Kidney tubule cell (primary cell): Measurements from ENCODE around the gene LRRC28.
"Not testable (repeated sequence)": the region's sequence is repeated elsewhere in the genome, so short reads cannot be mapped to it uniquely, and the experiment has no call there.

ENCODE experiments used
- DNase-seq: peaks from one replicate; pipeline ENCODE4 v3.0.0-alpha.2; 2018; ENCODE audit warnings: low spot score

Gene LRRC28

DNA sequence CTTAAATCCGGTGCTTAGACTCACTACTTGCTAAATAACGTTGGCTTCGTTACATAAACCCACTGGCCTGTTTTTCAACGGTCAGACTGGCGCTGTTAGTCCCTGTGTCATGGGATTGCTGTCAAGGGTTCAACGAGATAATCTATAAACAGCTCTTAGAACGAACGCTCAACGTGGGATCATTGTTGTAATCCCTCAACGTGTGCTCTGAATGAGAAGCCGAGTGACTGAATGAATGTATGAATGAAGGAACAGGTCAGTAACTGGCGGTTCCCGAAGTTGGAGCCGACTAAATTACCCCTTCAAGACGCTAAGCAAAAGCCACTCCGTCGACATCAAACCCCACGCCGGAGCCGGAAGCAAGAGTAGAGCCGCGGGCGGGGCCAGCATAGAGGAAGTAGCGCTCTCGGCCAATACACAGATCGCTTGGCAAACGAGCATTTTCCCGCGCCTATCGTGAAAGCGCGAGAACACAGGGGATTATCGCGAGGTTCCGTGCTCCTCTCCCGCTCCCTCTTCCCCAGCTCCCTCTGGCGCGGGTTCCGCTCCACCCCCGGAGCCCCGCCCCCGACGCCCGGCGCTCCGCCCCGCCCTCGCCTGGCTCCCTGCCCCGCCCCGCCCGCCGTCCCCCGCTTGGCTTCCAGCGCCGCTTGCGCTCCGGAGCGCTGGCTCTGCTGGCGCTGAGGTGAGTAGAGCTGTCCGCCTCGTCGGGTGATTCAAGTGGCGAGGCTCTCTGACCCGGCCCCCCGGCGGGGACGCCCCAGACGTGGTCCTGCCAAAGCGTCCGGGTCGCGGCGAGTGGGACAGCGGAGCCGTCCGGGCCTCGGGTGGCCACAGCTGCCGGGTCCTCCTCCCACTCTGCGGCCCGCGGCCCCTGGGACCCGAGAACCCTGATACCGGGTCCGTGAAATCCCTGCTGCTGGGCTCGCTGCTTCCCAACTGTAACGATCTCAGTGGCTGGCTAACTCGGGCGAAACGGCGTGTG lies at the start of gene LRRC28:
Gene LRRC28, plus strand, starts transcription at position 625 of the 985 bp plus-strand sequence. CDS start 4,477 bp downstream, outside the sequence.
- peak; percentile 99 for DNase-seq

DNA sequence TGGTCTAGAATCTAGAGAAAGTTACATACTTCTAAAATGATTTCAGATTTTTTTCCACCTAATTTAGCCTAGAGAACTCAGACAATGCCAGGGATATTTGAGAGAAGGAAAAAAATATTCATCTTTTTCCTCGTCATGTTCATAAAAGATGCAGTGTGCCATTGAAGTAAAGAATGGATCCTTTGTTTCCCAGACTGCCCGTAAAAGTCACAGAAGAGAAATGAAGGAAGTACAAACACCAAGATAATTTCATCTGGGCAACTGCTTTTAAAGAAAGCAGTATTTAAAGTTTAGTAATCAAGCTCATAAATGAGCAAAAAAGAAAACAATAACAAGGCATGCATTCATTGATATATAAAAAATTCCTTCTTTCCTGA lies 49.1 kb upstream of the LRRC28 start:
- DNase-seq: no peak

GRCh38 chr15:99207672-99208071 lies 43.6 kb upstream of the LRRC28 start:
- DNase-seq: no peak

DNA sequence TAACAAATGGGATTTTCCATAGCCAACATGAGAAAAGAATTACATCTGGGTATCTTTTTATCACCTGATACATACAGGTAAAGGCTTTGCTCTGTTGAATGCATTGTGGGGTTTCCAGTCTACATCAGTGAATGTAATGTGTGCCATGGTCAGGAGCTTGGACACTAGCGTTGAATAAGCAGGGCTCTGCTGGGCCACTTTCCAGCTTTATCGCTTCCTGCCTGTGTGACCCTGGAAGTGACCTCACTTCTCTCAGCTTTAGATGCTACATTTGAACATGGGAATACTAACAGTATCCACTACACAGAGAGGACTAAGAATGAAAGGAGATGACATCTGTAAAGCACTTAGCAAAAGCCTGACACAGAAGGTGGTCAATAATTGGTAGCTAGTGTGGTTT lies 42.0 kb upstream of the LRRC28 start:
- DNase-seq: no peak

- no peak for DNase-seq
Observed at GRCh38 chr15:99210334-99210733, 40.9 kb upstream of the LRRC28 start.

DNA sequence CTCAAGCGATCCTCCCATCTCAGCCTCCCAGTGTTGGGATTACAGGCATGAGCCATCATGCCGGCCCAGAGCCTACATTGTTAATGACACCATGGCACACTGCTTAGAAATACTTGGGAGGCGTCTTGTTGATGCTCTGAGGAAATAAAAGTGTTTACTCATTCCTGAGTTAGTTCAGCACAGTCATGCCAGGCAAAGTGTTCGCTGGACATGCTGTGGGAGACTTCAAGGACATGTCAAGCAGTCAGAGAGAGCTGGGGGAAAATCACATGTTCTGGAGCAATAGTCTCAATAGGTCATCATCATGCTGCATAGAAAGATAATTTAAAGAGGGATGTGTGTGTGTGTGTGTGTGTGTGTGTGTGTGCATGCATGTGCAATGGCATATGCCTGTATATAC lies 39.4 kb upstream of the LRRC28 start:
- peak; percentile 32 for DNase-seq

DNA sequence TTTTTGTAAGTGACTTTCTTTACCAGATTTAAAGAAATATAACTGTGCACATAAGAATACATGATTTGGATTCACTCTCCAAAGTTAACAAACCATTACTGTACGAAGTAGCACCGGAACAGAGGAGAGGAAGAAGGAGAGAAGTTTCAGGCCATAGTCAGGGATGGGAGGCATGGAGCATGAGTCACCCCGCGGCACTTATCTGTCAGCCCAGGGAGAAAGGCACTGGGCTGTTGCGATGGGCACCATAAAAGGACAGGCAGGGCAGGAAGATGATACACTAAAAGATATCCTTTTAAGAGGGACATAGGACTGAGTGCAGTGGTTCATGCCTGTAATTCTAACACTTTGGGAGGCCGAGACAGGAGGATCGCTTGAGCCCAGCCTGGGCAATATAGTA lies 38.9 kb upstream of the LRRC28 start:
- DNase-seq: peak; percentile 73

DNA sequence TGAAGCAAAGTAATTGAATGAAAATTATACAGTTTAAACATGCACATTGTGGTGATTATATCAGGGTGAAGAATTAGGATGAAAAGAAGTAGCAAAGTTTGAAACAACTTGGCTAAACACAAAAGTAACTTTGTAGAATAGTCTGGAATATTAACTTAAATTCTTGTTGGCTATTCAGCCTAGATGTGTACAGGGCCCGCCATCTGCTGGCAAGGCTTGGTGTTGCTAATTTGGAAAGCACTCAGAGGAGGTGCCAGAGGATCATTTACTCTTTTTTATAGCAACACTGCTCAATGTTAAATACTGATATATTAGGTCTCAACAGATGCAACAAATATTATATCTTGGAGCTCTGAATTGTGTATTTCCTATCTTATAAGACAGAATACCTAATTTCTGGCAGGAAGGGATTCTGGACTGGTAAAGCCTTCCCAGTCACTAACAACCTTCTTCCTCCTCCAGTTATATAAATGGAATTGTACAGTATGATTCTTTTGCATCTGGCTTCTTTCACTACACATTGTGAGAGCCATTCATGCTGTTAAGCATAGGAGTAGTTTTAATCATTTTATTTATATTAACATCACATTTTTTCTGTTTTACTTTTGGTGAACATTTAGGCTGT lies 38.0 kb upstream of the LRRC28 start:
- DNase-seq: peak; percentile 64

- no peak for DNase-seq
Observed at GRCh38 chr15:99224372-99225214, 26.7 kb upstream of the LRRC28 start.

- no peak for DNase-seq
Observed at GRCh38 chr15:99226802-99227201, 24.5 kb upstream of the LRRC28 start.

DNA sequence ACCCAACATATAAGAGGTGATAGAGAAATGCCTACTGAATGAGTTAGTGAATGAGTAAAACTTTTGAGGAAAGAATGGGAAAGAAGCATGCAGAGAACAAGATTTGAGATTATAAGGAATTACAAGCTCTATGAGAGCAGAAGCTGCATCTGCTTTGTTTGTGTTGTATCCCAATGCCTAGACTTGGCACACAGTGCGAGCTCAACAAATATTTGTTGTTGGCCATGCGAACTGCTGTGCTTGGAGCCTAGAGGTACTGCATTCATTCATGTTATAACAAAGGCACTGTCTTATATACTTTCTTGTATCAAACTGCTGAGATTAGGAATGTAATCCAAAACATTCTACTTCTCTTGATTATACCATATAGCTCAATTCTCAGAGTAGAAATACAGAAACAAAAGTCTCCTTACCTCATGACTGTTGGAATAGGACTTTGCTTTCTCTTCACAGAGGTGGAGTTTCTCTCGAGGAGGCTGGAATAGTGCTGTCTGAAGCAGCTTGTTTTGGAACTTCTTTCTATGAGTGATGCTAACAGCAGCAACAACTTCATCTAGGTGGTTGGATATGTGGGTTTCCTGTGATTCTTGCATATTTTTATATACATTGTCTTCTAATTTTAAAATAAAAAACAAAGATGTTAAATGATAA lies 23.0 kb upstream of the LRRC28 start:
- no peak for DNase-seq

GRCh38 chr15:99230867-99231266 lies 20.4 kb upstream of the LRRC28 start:
- DNase-seq: no peak

- no peak for DNase-seq
Observed at GRCh38 chr15:99232740-99233139, 18.5 kb upstream of the LRRC28 start.

DNA sequence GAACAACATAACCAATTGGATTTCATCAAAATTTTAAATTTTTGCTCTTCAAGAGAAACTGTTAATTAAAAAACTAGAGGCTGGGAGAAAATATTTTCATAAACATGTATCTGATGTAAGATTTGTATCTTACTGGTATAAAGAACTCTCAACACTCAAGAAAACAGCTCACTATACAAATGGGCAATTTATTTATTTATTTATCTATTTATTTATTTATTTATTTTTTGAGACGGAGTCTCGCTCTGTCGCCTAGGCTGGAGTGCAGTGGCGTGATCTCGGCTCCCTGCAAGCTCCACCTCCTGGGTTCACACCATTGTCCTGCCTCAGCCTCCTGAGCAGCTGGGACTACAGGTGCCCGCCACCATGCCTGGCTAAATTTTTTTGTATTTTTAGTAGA lies 17.1 kb upstream of the LRRC28 start:
- not testable (repeated sequence) for DNase-seq

DNA sequence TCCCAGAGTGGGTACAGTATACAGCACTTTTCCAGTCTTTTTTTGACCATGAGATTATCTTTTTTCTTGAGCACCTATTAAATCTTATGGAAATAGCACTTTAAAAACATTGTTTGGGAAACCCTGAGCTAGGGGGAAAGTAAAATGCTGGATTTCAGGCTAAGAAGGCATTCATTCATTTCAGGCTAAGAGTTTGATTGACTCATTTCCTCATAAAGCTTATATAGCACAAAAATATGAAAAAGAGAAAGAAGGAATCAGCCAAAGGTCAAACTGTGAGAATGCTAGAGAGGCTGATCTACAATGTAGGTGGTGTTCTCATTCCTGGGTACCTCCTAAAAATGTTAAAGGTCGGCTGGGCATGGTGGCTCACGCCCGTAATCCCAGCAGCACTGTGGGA lies 12.4 kb upstream of the LRRC28 start:
- DNase-seq: no peak

DNA sequence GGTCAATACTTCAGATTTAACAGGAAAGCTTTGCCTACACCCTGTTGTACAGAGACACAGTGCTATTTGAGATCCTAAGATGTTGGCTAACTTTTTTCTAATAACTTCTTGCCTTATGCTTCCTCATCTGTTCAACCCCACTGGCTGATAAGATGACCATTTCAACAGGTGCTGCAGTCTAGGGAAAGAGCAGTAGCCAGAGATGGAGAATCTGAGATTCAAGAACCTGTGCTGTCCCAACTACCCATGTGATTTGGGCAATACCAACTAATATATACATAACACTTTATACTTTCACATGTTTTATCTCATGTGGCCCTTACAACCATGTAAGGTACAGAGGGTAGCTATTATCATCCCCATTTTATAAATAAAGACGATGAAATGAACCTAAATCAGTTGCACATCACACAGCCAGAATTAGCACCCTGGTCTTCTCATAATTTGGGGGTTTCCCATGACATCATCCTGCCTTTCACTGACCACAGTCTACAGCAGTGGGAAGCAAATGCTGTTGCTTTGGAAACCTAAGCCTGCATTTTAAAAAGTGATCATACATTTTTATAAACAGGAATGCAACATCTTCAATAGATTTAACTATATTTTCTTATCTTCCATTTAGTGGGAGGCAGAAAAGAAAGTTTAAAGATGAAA lies 11.6 kb upstream of the LRRC28 start:
- peak; percentile 59 for DNase-seq

DNA sequence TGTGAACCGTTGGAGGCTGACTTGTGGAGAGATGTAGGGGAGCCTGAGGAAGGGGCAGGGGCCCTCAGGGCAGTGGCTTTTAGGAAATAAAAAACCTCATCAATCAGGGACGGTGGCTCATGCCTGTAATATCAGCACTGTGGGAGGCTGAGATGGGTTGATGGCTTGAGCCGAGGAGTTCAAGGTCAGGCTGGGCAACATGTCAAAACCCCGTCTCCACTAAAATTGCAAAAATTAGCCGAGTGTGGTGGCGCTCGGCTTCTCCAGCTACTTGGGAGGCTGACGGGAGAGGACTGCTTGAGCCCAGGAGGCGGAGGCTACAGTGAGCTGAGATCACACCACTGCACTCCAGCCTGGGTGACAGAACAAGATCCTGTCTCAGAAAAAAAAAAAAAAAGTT lies 9.5 kb upstream of the LRRC28 start:
- DNase-seq: no peak

DNA sequence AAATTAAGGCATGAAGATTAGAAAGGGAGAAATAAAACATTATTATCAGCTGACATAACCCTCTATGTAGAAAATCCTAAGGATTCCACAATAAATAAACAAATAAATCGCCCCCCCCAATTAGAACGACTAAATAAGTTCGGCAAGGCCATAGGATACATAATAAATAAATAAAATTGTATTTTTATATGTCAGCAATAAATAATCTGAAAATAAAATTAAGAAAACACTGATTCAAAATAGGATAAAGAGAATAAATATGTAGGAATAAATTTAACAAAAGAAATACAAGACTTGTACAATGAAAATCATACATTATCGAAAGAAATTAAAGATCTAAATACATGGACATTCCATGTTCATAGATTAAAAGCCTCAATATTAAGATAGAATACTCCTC lies 7.0 kb upstream of the LRRC28 start:
- DNase-seq: no peak

DNA sequence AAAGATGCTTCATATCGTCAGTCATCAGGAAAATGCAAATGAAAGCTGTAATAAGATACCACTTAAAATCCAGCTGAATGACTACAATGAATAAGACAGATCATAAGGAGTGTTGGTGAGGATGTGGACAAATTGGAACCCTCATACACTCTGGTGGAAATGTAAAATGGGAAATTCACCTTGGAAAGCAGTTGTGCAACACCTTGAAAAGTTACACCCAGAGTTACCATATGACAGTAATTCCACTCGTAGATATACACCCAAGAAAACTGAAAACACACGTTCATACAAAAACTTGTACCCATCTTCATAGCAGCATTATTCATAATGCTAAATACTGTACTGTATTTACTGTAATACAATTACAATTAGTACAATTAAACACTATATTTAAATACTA lies 4.2 kb upstream of the LRRC28 start:
- DNase-seq: no peak

- no peak for DNase-seq
Observed at GRCh38 chr15:99248000-99248715, 3.1 kb upstream of the LRRC28 start.
